DND-41 (cell line): ENCODE results near the gene LRRC38.

Source experiments
- EZH2 ChIP-seq: IDR thresholded peaks from 3 replicates; pipeline ENCODE4 v1.6.1; 2012; ENCODE audit warnings: borderline replicate concordance, low read depth, mild to moderate bottlenecking, moderate library complexity, low read length, inconsistent platforms; ENCODE audit not compliant: severe bottlenecking
- TF ChIP-seq, protein P1 (sequence below): IDR thresholded peaks from 2 replicates; pipeline ENCODE4 v1.5.1; 2012; ENCODE audit warnings: borderline replicate concordance, low read length, moderate library complexity, mild to moderate bottlenecking; ENCODE audit not compliant: poor library complexity, severe bottlenecking; ENCODE audit errors: extremely low read depth

DNA sequence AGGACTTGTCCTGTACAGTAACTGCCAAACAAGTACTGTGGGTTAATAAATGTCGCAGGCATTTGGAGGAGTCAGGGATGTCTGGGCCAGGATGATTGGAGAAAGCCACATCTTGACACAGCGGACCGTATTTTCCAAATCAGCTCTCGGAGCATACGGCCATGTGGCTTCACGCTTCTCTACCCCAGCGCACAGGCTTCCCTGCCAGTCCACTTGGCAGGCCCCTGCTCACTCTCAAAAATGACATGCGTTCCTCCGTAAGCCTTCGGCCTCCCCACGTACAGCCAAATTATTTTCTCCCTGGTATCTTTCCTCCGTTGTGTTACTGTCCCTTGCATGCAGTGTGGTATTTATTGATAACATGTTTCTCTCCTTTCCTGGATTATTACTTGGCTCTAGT, 7.2 kb upstream of the LRRC38 start:
- TF ChIP-seq, protein P1, sequence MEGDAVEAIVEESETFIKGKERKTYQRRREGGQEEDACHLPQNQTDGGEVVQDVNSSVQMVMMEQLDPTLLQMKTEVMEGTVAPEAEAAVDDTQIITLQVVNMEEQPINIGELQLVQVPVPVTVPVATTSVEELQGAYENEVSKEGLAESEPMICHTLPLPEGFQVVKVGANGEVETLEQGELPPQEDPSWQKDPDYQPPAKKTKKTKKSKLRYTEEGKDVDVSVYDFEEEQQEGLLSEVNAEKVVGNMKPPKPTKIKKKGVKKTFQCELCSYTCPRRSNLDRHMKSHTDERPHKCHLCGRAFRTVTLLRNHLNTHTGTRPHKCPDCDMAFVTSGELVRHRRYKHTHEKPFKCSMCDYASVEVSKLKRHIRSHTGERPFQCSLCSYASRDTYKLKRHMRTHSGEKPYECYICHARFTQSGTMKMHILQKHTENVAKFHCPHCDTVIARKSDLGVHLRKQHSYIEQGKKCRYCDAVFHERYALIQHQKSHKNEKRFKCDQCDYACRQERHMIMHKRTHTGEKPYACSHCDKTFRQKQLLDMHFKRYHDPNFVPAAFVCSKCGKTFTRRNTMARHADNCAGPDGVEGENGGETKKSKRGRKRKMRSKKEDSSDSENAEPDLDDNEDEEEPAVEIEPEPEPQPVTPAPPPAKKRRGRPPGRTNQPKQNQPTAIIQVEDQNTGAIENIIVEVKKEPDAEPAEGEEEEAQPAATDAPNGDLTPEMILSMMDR = no peak
- TF ChIP-seq EZH2 = no peak
